NCI-H69 (cell line): Measurements from ENCODE around the gene TRAPPC3L.
A peak's percentile ranks its signal among the peaks of the same experiment; 100 is the strongest.

Source experiments
- DNase-seq: peaks from one replicate; lab custom pipeline; 2025; lab: John Stamatoyannopoulos, UW

TRAPPC3L gene

DNA sequence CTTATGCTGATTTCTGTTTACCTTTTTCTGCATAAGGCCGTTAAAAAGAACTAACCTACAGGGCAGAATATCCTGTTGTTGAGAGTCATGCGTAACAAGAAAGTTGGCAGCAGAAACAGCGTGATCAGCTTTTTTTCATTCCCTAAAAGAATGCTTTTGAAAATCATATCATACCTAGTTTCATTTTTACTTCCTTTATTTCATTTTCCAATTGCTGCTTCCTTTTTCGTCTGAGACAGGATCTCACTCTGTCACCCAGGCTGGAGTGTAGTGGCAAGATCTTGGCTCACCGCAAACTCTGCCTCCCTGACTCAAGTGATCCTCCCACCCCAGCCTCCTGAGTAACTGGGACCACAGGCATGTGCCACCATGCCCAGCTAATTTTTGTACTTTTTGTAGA lies 80.2 kb downstream of the TRAPPC3L start:
- DNase-seq, result no peak

DNA sequence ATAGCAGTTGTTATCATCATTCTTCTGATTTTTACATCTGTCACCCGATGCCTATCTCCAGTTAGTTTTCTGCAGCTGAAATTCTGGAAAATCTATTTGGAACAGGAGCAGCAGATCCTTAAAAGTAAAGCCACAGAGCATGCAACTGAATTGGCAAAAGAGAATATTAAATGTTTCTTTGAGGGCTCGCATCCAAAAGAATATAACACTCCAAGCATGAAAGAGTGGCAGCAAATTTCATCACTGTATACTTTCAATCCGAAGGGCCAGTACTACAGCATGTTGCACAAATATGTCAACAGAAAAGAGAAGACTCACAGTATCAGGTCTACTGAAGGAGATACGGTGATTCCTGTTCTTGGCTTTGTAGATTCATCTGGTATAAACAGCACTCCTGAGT lies 82.2 kb downstream of the TRAPPC3L start:
- DNase-seq, result no peak

DNA sequence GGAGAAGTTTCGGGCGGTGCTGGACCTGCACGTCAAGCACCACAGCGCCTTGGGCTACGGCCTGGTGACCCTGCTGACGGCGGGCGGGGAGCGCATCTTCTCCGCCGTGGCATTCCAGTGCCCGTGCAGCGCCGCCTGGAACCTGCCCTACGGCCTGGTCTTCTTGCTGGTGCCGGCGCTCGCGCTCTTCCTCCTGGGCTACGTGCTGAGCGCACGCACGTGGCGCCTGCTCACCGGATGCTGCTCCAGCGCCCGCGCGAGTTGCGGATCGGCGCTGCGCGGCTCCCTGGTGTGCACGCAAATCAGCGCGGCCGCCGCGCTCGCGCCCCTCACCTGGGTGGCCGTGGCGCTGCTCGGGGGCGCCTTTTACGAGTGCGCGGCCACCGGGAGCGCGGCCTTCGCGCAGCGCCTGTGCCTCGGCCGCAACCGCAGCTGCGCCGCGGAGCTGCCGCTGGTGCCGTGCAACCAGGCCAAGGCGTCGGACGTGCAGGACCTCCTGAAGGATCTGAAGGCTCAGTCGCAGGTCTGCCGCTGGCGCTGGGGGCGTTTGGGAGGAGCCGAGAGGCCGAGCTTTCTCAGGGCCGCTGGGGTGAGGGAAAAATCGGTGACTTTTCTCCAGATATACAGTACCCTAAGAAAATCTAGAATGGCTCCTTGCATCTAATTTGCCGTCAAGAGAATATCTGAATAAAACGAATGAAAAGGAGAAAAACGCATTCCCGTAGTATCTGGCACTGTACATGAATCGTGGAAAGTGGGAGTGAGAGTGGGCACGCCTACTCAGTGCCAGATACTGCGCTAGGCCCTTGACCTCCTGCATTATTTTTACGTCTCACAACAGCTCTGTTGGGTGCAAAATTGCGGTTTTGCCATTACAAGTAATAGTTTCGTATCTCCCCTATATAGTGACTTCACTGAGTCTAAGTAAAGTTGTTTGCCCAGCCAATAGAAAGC lies 83.3 kb downstream of the TRAPPC3L start:
- peak; percentile 91 for DNase-seq

DNA sequence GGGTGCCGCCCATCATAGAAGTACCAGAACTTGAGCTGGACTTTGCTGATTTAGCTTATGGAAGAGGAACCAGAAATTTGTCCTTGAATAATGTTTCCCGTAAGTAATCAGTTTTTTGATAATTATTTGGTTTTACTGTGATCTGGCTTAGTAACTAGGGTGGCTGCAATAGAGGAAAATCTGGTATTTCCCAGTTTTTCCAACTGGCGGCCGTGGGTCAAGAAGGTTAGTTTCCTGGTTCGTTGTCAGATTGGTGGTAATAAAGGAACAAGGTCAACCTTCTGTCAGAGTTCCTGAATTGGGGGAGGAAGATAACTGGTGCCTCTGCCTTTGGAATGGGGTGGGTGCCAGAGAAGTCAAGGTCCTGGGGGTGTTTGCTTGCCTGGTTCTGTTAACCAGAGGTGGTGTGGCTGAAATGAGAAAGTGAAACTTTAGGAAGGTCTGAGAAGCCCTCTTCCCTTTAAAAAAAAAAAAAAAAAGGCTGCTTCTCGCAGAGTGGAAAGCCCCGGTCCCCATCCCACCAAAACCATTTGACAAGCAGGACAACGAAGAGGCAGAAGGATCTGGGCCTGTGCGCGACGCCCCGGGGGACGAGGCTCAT lies 84.1 kb downstream of the TRAPPC3L start, which contains the start of gene CALHM6:
Gene CALHM6 (plus strand): TSS at position 45 of the 601 bp plus-strand sequence. CDS start 555 bp downstream, at position 600.
- no peak for DNase-seq

DNA sequence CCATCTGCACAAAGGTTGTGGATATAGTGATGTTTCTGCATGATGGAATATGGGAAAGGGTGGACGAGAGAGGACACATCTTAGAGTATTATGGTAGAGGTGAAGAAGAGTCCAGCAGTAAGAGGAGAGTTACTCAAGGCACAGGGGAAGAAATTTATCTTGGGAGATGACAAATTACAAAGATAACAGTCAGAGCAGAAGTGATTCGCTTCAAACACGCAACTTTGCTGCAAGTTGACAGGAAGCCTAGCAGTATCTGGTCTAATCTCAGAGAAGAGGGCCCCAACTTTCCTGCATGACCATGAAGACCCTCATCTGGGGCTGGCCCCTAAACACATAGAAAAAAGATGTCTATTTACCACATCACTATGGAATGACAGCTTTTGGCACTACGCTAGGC lies 85.6 kb downstream of the TRAPPC3L start:
- DNase-seq, result no peak

DNA sequence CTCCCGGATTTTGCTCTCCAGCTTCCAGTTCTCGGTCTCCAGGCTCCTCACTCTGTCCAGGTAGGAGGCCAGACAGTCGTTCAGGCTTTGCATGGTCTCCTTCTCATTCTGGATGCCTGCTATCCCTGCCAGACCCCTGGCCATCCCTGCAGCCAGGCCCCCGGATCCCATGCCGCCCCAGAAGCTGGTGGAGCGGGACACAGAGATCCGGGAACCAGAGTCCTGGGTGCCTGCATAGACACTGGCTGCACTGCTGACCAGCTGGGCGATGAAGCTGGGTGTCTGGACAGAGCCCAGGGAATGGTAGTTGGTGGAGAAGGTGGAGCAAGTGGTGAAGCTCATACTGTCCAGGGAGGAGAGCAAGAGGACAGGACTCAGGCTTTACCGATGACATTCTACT lies 87.2 kb downstream of the TRAPPC3L start:
- no peak for DNase-seq

DNA sequence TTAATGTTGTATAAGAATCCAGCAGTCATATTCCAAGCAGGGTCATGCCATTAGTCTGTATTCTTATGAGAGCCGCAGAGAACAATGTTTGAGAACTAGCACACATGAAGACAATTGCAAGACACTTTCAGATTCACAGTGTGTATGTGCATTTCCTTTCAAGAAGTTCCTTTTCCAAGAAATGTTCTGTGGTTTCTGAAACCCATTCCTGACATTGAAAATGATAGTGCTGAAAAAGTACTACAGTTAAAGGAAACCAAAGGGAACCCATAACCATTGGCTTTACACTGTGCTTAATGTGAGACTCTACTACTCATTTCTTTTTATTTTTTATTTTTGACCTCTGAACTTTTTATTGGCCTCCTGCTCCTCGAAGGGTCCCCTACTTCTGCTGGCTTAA lies 88.6 kb downstream of the TRAPPC3L start:
- no peak for DNase-seq

DNA sequence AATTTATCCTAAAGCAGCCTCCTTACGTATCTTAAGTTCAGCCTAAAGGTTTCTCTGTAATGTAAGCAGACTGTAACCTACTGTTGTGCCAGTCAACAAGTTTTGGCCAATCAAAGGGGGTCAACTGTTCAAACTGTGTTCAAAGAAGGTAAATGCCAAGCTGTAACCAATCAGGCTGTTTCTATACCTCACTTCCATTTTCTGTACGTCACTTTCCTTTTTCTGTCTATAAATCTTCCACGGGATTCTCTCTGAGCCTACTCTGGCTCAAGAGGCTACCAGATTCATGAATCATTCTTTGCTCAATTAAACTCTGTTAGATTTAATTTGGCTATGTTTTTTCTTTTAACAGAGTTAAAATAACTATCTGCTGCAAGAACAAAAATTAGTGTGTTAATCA lies 89.4 kb downstream of the TRAPPC3L start:
- DNase-seq, result no peak

DNA sequence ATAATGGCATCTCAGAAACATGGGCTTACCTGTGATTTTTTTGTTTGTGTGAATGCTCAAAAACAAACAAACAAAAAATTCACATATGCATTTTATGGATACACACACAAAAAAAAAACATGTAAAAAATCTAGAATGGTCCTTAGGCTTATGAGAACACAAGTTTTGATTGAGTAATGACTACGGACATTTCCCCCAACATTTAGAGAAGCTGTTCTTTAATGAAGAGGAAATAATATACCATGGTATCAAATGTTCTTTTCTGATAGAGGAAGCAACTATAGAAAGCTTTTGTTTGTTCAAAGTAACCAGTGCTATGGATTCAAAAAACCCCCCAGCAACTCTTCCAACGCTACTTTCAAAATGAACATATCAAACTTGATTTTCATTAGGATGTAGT lies 93.0 kb downstream of the TRAPPC3L start:
- no peak for DNase-seq

DNA sequence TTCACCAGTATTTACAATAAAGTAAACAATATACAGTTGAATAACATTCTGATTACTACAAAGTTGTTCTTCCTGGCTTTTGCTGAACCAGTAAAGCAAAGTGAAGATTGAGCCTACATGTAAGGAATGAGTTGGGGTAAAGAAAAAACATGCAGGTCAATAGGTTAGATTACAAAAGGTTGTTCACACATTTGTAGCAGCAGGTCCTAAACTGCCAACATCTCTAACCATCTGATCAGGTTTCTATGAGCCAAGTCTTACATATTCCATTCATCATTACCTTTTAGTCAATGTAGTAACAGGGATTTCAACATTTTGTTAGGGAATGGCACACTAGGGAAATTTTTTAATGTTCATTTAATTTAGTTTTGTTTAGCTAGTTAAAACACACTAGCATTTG lies 93.6 kb downstream of the TRAPPC3L start:
- no peak for DNase-seq

DNA sequence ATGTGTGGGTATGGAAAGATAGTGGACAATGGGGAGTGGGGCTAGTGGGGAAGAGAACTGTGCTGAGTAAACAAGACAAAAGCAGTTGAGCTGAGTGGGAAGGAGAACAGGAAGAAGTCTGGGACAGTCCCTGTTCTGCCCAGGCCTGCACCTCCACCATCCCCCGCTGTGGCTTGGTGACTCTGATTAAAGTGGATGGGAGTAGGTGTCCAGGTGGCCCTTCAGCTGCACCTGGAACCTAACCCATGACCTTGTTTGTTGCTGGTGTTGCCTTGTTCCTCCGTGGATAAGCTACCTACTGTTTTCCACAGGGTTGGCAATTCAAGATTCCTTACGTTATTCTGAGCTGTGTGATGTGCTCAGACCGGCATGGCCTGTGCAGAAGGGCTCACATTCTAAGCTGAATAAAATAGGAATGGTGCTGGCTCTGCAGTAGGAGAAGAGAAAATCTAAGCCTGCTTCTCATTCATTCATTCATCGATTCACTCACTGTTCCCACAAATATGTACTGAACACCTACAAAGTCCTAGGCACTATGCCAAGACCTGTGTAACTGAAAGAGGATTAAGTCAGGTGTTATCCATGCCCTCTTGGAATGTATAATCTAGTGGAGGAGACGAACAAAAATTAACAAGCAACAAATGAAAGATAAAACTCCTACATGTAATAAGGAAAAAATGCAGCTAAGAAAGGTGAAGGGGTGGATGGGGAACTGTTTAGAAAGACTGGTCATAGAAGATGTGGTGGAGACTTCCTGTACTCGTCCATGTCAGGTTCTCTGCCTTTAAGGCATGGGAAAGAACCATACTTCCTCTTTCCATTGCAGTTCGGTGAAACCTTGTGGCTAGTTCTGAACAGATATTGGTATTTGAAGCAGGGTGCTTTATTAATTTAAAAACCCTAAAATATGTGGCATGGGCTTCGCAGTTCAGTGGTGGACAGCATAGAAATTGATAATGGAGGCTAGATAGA lies 94.4 kb downstream of the TRAPPC3L start:
- DNase-seq, result peak; percentile 30

DNA sequence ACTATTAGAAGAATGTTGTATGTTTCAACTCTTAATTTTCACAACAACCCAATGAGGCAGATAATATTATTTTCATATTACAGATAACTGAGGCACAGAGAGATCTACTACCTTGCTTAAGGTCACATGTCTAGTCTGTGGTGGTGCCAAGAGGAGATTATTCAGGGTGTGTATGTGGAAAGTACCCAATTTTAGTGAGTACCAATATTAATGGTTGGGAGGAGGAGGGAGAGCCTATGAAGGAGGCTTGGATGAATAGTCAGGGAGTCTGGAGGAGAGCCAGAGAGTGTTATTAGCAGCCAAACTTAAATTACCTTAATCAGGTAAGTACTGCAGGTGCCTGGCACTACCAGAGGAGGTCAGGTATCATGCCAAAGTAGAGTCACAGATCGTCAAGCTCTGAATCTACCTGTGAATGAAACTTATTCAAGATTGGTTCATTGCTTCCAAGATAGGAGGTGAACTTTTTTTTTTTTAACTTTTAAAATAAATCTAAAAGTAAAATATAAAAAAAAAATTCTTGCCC lies 95.2 kb downstream of the TRAPPC3L start:
- peak; percentile 47 for DNase-seq

DNA sequence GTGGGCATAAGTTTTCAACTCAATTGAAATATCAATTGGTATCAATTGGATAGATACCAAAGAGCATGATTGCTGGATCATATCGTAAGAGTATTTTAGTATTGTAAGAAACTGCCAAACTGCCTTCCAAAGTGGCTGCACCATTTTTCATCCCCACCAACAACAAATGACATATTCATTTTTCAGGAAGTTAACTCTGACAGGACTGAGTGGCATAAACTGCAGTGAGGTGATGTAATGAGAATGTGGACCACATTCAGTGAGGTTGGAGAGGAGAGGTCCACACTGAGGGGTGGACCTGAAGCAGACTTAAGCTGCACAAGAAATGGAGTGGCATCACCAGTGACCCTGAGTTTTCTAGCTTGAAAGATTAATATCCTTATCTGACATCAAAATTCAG lies 95.9 kb downstream of the TRAPPC3L start:
- no peak for DNase-seq

DNA sequence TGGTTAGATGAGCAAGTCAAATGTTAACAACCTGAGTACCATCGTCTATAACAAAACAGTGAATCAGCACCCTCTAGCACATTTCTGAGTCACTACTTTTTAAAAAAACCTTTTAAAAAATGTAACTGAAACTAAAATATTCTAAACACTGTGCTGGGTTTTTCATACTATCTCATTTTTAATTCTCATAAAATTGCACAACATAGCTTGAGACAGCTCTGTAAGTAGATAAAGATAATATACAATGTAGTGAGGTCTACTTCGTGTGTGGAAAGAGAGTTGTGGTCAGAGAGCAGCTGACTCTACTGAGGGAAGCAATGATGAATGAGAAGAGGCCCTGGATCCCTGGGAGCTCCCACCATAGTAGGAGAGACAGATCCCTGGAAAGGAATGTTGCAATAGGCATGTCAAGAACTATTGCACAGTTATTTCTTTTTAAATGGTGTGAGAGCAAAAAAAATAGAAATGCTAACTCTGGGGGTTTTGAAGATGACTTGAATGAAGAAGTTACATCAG lies 97.9 kb downstream of the TRAPPC3L start:
- DNase-seq, result no peak

DNA sequence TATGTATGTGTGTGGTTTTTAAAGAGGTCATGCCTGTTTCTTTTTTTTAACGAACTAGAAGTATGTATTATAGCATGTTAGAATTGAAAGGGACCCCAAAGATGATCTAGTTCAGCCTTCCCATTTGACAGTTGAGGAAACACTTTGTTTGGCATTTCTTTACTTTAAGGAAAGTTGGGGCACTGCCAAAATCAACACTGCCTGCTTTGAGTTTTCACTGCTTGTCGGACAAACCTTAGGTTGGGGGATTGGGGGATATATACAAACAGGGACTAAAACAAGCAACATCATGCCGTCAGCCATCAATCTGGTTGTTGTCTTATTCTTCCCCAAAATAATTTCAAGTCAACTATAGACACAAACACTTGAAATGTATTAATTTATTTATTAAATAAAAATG lies 98.4 kb downstream of the TRAPPC3L start:
- DNase-seq, result peak; percentile 36

DNA sequence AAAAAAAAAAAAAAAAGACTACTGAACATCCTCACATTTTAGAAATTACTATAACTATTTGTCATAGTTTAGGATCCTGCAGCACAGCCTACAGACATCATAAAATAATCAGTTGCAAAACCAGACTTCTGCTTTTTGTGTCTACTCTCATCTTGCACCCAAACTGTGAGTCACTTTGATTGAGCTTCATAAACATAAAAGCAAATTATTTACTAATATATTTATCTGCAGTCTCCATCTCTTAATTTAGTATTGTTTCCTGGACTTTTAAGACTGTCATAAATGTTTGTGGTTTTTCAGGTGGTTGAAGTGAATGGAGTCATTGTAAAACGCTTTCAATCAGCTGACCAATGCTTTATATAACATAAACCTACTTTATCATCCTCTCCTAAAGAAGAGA lies 99.1 kb downstream of the TRAPPC3L start:
- DNase-seq, result no peak

DNA sequence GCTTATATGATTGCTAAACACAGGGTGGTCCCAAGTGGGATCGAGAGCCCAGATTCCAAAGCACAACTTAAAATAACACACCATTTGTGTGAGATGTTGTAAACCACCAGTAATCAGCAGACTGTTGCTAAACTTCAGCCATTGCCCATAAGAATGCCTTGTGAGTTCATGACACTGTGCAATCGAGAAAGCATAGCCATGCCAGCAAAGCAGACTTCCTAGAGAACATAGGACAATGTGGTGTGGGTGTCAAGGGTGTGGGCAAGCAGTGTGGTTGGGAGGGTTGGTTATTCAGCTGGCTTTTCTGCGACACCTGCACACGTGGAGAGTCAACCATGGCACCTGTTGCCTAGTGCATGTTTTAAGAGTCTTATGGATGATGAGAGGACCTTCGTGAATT lies 100.4 kb downstream of the TRAPPC3L start:
- no peak for DNase-seq
